BJ (cell line): ENCODE data around the gene MAP7D2. TPM values are rescaled to one million over a fixed set of nuclear protein-coding genes. Genes with fewer than 3 reads are reported as not detected.

ENCODE experiments used
- CTCF ChIA-PET: fragments of 350-600 bp; formaldehyde crosslinking; extraction: SDS; loops from one replicate; lab custom pipeline; 2021; ENCODE audit warnings: antibody characterized with exemption, inconsistent platforms; lab: Yijun Ruan, JAX
- POLR2A ChIA-PET: fragments of 300-600 bp; sonication (Branson Sonifier 250); formaldehyde crosslinking; extraction: SDS; loops from one replicate; lab custom pipeline; 2021; ENCODE audit warnings: antibody characterized with exemption; lab: Charles Lee
- DNase-seq: peaks from one replicate; pipeline ENCODE4 v3.0.0-alpha.2; 2011; ENCODE audit warnings: low read depth
- H3K27me3 ChIP-seq: 2 replicates; pipeline ENCODE4 v1.6.0; 2011; ENCODE audit warnings: low read length; ENCODE audit not compliant: control insufficient read depth, insufficient read depth
- H3K36me3 ChIP-seq: 2 replicates; pipeline ENCODE4 v1.5.1; 2011; ENCODE audit warnings: low read length; ENCODE audit not compliant: control insufficient read depth, insufficient read depth
- H3K4me3 ChIP-seq: 2 replicates; pipeline ENCODE4 v1.5.1; 2011; ENCODE audit warnings: low read depth, mild to moderate bottlenecking, control low read depth, low read length
- CTCF ChIP-seq: IDR thresholded peaks from 2 replicates; pipeline ENCODE4 v1.5.1; 2011; ENCODE audit warnings: low read depth, mild to moderate bottlenecking, control low read depth, inconsistent platforms, low read length, moderate library complexity; ENCODE audit not compliant: insufficient read depth
- polyA plus RNA-seq: library from polyadenylated mRNA; depleted of rRNA; stranded (reverse); fragments of >200 nt; gene quantifications from 2 replicates; pipeline ENCODE4 v1.2.3, GENCODE V29; 2011

Gene MAP7D2
- polyA plus RNA-seq, 1 experiment: 0.18 TPM

- CTCF ChIA-PET: interaction anchor here (1.0 to 1.4 kb wide), 3 partner anchors 15 to 173 kb away, joined by 3 to 5 read pairs (median 4); no protein-coding TSS in a partner anchor
- DNase-seq: no peak
- TF ChIP-seq CTCF: no peak
- POLR2A ChIA-PET: no interaction called here
- Histone ChIP-seq H3K4me3 (no peak overlapping the region), H3K36me3 (no peaks in the 10 kb centered on the region), H3K27me3 (no peaks in the 10 kb centered on the region)
Observed at GRCh38 chrX:20060961-20061748, 55.6 kb downstream of the MAP7D2 start.

DNA sequence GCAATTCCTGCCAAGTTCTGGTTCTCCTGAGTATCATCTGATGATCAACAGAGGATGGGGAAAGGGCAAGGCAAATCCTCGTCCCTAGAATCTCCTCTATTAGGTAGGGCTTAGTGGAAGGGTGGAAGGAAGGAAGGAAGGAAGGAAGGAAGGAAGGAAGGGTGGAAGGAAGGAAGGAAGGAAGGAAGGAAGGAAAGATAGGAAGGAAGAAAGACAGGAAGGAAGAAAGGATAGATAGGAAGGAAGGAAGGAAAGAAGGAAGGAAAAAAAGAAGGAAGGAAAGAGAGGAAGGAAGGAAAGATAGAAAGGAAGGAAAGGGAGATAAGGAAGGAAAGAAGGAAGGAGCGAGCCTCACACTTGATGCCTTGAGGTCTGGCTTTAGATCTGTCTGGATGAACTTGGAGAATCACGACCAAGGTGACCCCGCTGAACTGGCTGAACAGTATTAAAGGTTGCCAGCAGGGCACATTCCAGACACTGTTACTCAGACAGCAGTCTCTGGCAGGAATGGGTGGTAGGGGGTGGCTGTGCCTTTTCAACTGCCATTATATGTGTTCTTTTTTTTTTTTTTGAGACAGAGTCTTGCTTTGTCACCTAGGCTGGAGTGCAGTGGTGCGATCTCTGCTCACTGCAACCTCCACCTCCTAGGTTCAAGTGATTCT is 57.1 kb downstream of the MAP7D2 start:
- no peaks in the 10 kb centered on the region for H3K36me3 ChIP-seq
- POLR2A ChIA-PET: no interaction called here
- DNase-seq: no peak
- CTCF ChIA-PET: no interaction called here
- H3K4me3 ChIP-seq: no peak overlapping the region
- no peaks in the 10 kb centered on the region for H3K27me3 ChIP-seq
- TF ChIP-seq CTCF: no peak

- TF ChIP-seq CTCF: no peak
- no peak overlapping the region for H3K4me3 ChIP-seq
- DNase-seq: no peak
- ChIA-PET CTCF (no interaction called here), POLR2A (no interaction called here)
- no peaks in the 10 kb centered on the region for H3K36me3 ChIP-seq
- no peaks in the 10 kb centered on the region for H3K27me3 ChIP-seq
Observed at GRCh38 chrX:20057479-20057878, 59.2 kb downstream of the MAP7D2 start.

DNA sequence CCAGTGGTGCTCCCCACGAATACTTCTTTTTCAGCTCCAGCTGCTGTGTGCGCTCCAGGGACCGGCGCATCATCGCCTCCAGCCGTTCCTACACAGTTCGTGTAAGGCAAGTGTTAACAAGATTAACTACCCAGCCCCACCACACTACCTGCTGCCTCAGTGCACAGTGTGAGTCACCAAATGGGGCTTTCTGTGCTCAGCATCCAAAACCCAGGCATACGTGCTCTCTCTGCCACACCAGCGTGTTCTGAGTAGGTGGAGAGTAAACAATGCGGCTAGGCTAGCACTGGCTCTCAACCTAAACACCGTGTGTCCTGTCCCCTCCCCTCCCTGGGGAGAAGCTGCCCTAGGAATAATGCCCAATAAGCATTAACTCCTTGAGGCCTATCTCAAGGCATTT is 60.0 kb downstream of the MAP7D2 start:
- 0 out of 2 replicates have a peak, but pooled peaks cover 2% of the 10 kb centered on the region for H3K27me3 ChIP-seq

More for the DNA sequence above, 60.0 kb downstream of the MAP7D2 start:
- H3K4me3 ChIP-seq: no peak overlapping the region
- no peak for TF ChIP-seq CTCF
- DNase-seq: no peak
- H3K36me3 ChIP-seq: no peaks in the 10 kb centered on the region
- ChIA-PET POLR2A (no interaction called here), CTCF (no interaction called here)
